Measurements from ENCODE around the gene HAUS2.

DNA sequence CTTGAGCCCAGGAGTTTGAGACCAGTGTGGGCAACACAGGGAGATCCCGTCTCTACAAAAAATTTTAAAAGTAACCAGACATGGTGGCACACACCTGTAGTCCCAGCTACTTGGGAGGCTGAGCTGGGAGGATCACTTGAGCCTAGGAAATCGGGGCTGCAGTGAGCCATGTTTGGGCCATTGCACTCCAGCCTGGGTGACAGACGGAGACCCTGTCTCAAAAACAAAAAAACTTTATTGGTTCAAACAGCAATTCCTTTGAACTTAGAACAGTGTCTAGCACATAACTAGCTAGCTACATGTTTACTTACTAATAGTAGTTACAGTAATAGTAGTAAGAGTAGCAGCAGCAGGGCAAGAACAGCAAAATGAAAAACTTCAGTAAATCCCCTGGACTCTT, 10.1 kb downstream of the HAUS2 start:
- TF ChIP-seq, protein P1, sequence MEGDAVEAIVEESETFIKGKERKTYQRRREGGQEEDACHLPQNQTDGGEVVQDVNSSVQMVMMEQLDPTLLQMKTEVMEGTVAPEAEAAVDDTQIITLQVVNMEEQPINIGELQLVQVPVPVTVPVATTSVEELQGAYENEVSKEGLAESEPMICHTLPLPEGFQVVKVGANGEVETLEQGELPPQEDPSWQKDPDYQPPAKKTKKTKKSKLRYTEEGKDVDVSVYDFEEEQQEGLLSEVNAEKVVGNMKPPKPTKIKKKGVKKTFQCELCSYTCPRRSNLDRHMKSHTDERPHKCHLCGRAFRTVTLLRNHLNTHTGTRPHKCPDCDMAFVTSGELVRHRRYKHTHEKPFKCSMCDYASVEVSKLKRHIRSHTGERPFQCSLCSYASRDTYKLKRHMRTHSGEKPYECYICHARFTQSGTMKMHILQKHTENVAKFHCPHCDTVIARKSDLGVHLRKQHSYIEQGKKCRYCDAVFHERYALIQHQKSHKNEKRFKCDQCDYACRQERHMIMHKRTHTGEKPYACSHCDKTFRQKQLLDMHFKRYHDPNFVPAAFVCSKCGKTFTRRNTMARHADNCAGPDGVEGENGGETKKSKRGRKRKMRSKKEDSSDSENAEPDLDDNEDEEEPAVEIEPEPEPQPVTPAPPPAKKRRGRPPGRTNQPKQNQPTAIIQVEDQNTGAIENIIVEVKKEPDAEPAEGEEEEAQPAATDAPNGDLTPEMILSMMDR (conservative IDR thresholded peaks at IDR 0.05) = no peak
- no peak for TF ChIP-seq EZH2 (IDR thresholded peaks at IDR 0.05; ENCODE audit: low read depth)
